WTC11 (cell line): ENCODE results near the gene MYOZ3. TPM values are rescaled to one million over a fixed set of nuclear protein-coding genes. Genes with fewer than 3 reads are reported as not detected.

Experiments used
- ATAC-seq: fragments of 200-7000 bp; cut with Tn5 transposase; 2 replicates; pipeline ENCODE4 v1.10.0; 2021; ENCODE audit warnings: mild to moderate bottlenecking, moderate library complexity
- CTCF ChIA-PET: fragments of 300-600 bp; sonication (Branson Sonifier 250); formaldehyde crosslinking; loops from one replicate; lab custom pipeline; 2021; ENCODE audit warnings: antibody characterized with exemption; lab: Charles Lee
- POLR2A ChIA-PET: fragments of 350-600 bp; sonication (Branson Sonifier 250); formaldehyde crosslinking; loops from one replicate; lab custom pipeline; 2021; ENCODE audit warnings: antibody characterized with exemption; lab: Charles Lee
- DNase-seq: peaks from one replicate; pipeline ENCODE4 v3.0.0; 2021; ENCODE audit warnings: low spot score
- H3K27ac Mint-ChIP-seq: 2 replicates; pipeline ENCODE4 v1.8.0; 2021; ENCODE audit warnings: mixed read lengths
- H3K27me3 Mint-ChIP-seq: 2 replicates; pipeline ENCODE4 v1.8.0; 2021; ENCODE audit warnings: low read depth, mild to moderate bottlenecking, moderate library complexity, mixed read lengths
- H3K36me3 Mint-ChIP-seq: 2 replicates; pipeline ENCODE4 v1.8.0; 2021; ENCODE audit warnings: mixed read lengths
- H3K4me1 Mint-ChIP-seq: 2 replicates; pipeline ENCODE4 v1.8.0; 2022; ENCODE audit warnings: mixed read lengths
- H3K4me3 Mint-ChIP-seq: 2 replicates; pipeline ENCODE4 v1.8.0; 2021; ENCODE audit warnings: mild to moderate bottlenecking, moderate library complexity, mixed read lengths
- H3K9me3 Mint-ChIP-seq: 2 replicates; pipeline ENCODE4 v1.8.0; 2021; ENCODE audit warnings: mixed read lengths
- ATF3 ChIP-seq: sonication (generic); formaldehyde crosslinking; conservative IDR thresholded peaks from 2 replicates; pipeline ENCODE4 v1.8.1; 2022; ENCODE audit warnings: mild to moderate bottlenecking, missing genetic modification reagents
- CBFB ChIP-seq: sonication (generic); formaldehyde crosslinking; IDR thresholded peaks from 2 replicates; pipeline ENCODE4 v1.8.1; 2022; ENCODE audit warnings: mild to moderate bottlenecking, low read depth, missing genetic modification reagents
- E2F1 ChIP-seq: sonication (generic); formaldehyde crosslinking; IDR thresholded peaks from 2 replicates; pipeline ENCODE4 v1.8.0; 2022; ENCODE audit warnings: mild to moderate bottlenecking, missing genetic modification reagents
- EMX1 ChIP-seq: fragments of 250-450 bp; sonication (Bioruptor Pico); IDR thresholded peaks from 2 replicates; pipeline ENCODE4 v1.8.0; 2021; ENCODE audit warnings: mild to moderate bottlenecking
- FOXK1 ChIP-seq: sonication (generic); formaldehyde crosslinking; IDR thresholded peaks from 2 replicates; pipeline ENCODE4 v1.8.0; 2022; ENCODE audit warnings: mild to moderate bottlenecking, moderate library complexity, missing genetic modification reagents
- FOXP1 ChIP-seq: sonication (generic); formaldehyde crosslinking; IDR thresholded peaks from 2 replicates; pipeline ENCODE4 v1.8.0; 2022; ENCODE audit warnings: missing genetic modification reagents, mild to moderate bottlenecking, moderate library complexity, borderline replicate concordance
- GABPB1 ChIP-seq: sonication (generic); formaldehyde crosslinking; IDR thresholded peaks from 2 replicates; pipeline ENCODE4 v1.8.1; 2023; ENCODE audit warnings: mild to moderate bottlenecking, missing genetic modification reagents
- JAZF1 ChIP-seq: fragments of 250-450 bp; sonication (Bioruptor Pico); IDR thresholded peaks from 2 replicates; pipeline ENCODE4 v1.9.0; 2021; ENCODE audit warnings: moderate library complexity, mild to moderate bottlenecking, inconsistent platforms
- JUN ChIP-seq: sonication (generic); formaldehyde crosslinking; IDR thresholded peaks from 2 replicates; pipeline ENCODE4 v1.8.0; 2023; ENCODE audit warnings: mild to moderate bottlenecking, missing genetic modification reagents
- MXD4 ChIP-seq: fragments of 250-450 bp; sonication (Bioruptor Pico); IDR thresholded peaks from 2 replicates; pipeline ENCODE4 v1.8.0; 2021; ENCODE audit warnings: mild to moderate bottlenecking, moderate library complexity, borderline replicate concordance
- NFATC4 ChIP-seq: fragments of 250-450 bp; sonication (Bioruptor Pico); IDR thresholded peaks from 2 replicates; pipeline ENCODE4 v1.9.0; 2021; ENCODE audit warnings: mild to moderate bottlenecking
- NFE2L1 ChIP-seq: sonication (generic); formaldehyde crosslinking; IDR thresholded peaks from 2 replicates; pipeline ENCODE4 v1.8.1; 2023; ENCODE audit warnings: missing genetic modification reagents
- NR1H2 ChIP-seq: sonication (generic); formaldehyde crosslinking; IDR thresholded peaks from 2 replicates; pipeline ENCODE4 v1.9.0; 2021; ENCODE audit warnings: mild to moderate bottlenecking, moderate library complexity, missing genetic modification reagents
- PREB ChIP-seq: sonication (generic); formaldehyde crosslinking; IDR thresholded peaks from 2 replicates; pipeline ENCODE4 v1.8.1; 2022; ENCODE audit warnings: mild to moderate bottlenecking, missing genetic modification reagents, moderate library complexity, borderline replicate concordance
- PRRX2 ChIP-seq: fragments of 250-450 bp; sonication (Bioruptor Pico); IDR thresholded peaks from 2 replicates; pipeline ENCODE4 v1.8.0; 2021; ENCODE audit warnings: mild to moderate bottlenecking
- RELA ChIP-seq: sonication (generic); formaldehyde crosslinking; IDR thresholded peaks from 2 replicates; pipeline ENCODE4 v1.8.1; 2022; ENCODE audit warnings: missing genetic modification reagents, mild to moderate bottlenecking, borderline replicate concordance
- TEAD4 ChIP-seq: sonication (generic); formaldehyde crosslinking; IDR thresholded peaks from 2 replicates; pipeline ENCODE4 v1.8.0; 2022; ENCODE audit warnings: mild to moderate bottlenecking, missing genetic modification reagents
- ZNF263 ChIP-seq: sonication (generic); formaldehyde crosslinking; IDR thresholded peaks from 2 replicates; pipeline ENCODE4 v1.8.1; 2022; ENCODE audit warnings: low read depth, mild to moderate bottlenecking, moderate library complexity, missing genetic modification reagents
- ZNF317 ChIP-seq: sonication (generic); formaldehyde crosslinking; IDR thresholded peaks from 2 replicates; pipeline ENCODE4 v1.8.1; 2023; ENCODE audit warnings: low read depth, mild to moderate bottlenecking, moderate library complexity, missing genetic modification reagents, borderline replicate concordance
- ZNF425 ChIP-seq: fragments of 250-450 bp; sonication (Bioruptor Pico); conservative IDR thresholded peaks from 2 replicates; pipeline ENCODE4 v1.9.0; 2021; ENCODE audit warnings: mild to moderate bottlenecking
- ZSCAN18 ChIP-seq: fragments of 250-450 bp; sonication (Bioruptor Pico); IDR thresholded peaks from 2 replicates; pipeline ENCODE4 v2.1.2; 2022; ENCODE audit warnings: mild to moderate bottlenecking, moderate library complexity
- total RNA-seq: library from RNA; stranded (reverse); gene quantifications from 3 replicates; pipeline ENCODE4 v1.2.3, GENCODE V29; 2021

The MYOZ3 gene
- total RNA-seq, 1 experiment from 2014 or later, result 13.7 TPM

- no peak for TF ChIP-seq PREB (CRISPR knock-in tag)
Measured at GRCh38 chr5:150658699-150659265, 2.3 kb upstream of the MYOZ3 start (continued).

GRCh38 chr5:150659360-150660107 lies 1.5 kb upstream of the MYOZ3 start:
- POLR2A ChIA-PET, result interaction anchor here (0.6 kb wide), 1 partner anchor 218 kb away, joined by 5 read pairs; no protein-coding TSS in a partner anchor
- Mint-ChIP-seq H3K9me3 (no peaks in the 10 kb centered on the region), H3K4me1 (peaks cover 26% of the 10 kb centered on the region), H3K27ac (no peak overlapping the region), H3K4me3 (no peak overlapping the region), H3K27me3 (peaks cover 12% of the 10 kb centered on the region), H3K36me3 (no peaks in the 10 kb centered on the region)
- CTCF ChIA-PET, result interaction anchor here (1.6 to 2.4 kb wide), 4 partner anchors 12 to 99 kb away, joined by 5 to 16 read pairs (median 10); partner anchors contain the start of gene RBM22
- ATAC-seq (no peak), DNase-seq (no peak)
- TF ChIP-seq MXD4 (CRISPR knock-in tag), result no peak

- POLR2A ChIA-PET, result no interaction called here
- no peak for ATAC-seq
Measured at GRCh38 chr5:150660108-150660831, 781 bp upstream of the MYOZ3 start.

GRCh38 chr5:150661821-150662596 lies 958 bp downstream of the MYOZ3 start:
- Mint-ChIP-seq H3K4me1 (peaks cover 24% of the 10 kb centered on the region), H3K4me3 (no peak overlapping the region), H3K27me3 (peaks cover 12% of the 10 kb centered on the region), H3K27ac (no peak overlapping the region), H3K9me3 (no peaks in the 10 kb centered on the region), H3K36me3 (no peaks in the 10 kb centered on the region)
- DNase-seq (no peak), ATAC-seq (no peak)
- POLR2A ChIA-PET, result interaction anchor here (0.8 to 1.0 kb wide), 3 partner anchors 9 to 117 kb away, joined by 3 read pairs; partner anchors contain the start of gene SMIM3
- CTCF ChIA-PET, result interaction anchor here (0.9 to 2.1 kb wide), 5 partner anchors 11 to 203 kb away, joined by 3 to 16 read pairs (median 6); partner anchors contain the start of genes RBM22 and SMIM3
- TF ChIP-seq FOXP1 (CRISPR knock-in tag) (no peak), ZSCAN18 (CRISPR knock-in tag) (no peak), NFATC4 (CRISPR knock-in tag) (no peak), PRRX2 (no peak), FOXK1 (CRISPR knock-in tag) (no peak), NR1H2 (CRISPR knock-in tag) (no peak), E2F1 (CRISPR knock-in tag) (no peak), RELA (CRISPR knock-in tag) (no peak), JAZF1 (CRISPR knock-in tag) (no peak)

More at GRCh38 chr5:150660108-150660831, 781 bp upstream of the MYOZ3 start:
- no peaks in the 10 kb centered on the region for H3K36me3 Mint-ChIP-seq
- CTCF ChIA-PET, result interaction anchor here (0.5 to 2.4 kb wide), 9 partner anchors 11 to 202 kb away, joined by 3 to 16 read pairs (median 5); partner anchors contain the start of genes RBM22 and SMIM3
- TF ChIP-seq CBFB (CRISPR knock-in tag) (no peak), FOXK1 (CRISPR knock-in tag) (no peak), ZNF317 (CRISPR knock-in tag) (no peak), TEAD4 (no peak), ZNF425 (CRISPR knock-in tag) (no peak), NFE2L1 (CRISPR knock-in tag) (no peak), ATF3 (no peak), ZNF263 (no peak), JUN (CRISPR knock-in tag) (no peak), GABPB1 (CRISPR knock-in tag) (no peak), EMX1 (CRISPR knock-in tag) (no peak), NR1H2 (CRISPR knock-in tag) (no peak)
- TF ChIP-seq, all 79 proteins: peak for 0
- Mint-ChIP-seq H3K4me3 (no peak overlapping the region), H3K27me3 (peaks cover 12% of the 10 kb centered on the region), H3K27ac (0 out of 2 replicates have a peak overlapping the region, but pooled peaks have one; percentile 62), H3K9me3 (no peaks in the 10 kb centered on the region), H3K4me1 (peaks cover 26% of the 10 kb centered on the region)
- DNase-seq, result no peak
